ENCODE measurements around the gene FGFR2.

DNA sequence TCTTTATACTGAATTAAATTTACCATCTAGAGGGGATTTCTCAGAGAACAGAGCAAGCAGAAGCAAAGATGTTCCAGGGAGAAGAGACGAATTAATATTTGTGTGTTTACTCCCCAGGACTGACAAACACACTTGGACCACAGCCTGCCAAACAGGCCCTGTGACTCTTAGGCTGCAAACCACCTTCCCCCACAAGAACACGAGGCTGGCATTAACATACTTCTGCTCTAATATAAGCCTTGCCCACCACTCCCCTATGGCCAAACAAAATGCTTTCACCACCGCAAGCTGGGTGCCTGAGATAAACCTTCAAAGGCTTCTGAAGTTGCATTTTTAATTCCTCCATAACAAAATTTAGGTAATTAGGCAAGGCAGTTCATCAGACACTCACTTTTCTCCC is 88.4 kb downstream of the FGFR2 start:
- TF ChIP-seq, protein P1, sequence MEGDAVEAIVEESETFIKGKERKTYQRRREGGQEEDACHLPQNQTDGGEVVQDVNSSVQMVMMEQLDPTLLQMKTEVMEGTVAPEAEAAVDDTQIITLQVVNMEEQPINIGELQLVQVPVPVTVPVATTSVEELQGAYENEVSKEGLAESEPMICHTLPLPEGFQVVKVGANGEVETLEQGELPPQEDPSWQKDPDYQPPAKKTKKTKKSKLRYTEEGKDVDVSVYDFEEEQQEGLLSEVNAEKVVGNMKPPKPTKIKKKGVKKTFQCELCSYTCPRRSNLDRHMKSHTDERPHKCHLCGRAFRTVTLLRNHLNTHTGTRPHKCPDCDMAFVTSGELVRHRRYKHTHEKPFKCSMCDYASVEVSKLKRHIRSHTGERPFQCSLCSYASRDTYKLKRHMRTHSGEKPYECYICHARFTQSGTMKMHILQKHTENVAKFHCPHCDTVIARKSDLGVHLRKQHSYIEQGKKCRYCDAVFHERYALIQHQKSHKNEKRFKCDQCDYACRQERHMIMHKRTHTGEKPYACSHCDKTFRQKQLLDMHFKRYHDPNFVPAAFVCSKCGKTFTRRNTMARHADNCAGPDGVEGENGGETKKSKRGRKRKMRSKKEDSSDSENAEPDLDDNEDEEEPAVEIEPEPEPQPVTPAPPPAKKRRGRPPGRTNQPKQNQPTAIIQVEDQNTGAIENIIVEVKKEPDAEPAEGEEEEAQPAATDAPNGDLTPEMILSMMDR (conservative IDR thresholded peaks at IDR 0.05 in 1 of 2, IDR thresholded peaks at IDR 0.05 in 1 of 2; ENCODE audit: extremely low read depth in 1 of 2, insufficient read depth in 1 of 2, low read depth in 1 of 2, low read length in 2 of 2): no peak
- TF ChIP-seq EZH2 (IDR thresholded peaks at IDR 0.05; ENCODE audit: borderline replicate concordance, low read length): no peak

Data from mammary epithelial cell (primary cell).